ENCODE measurements around the gene ABRAXAS1.

The ABRAXAS1 gene

DNA sequence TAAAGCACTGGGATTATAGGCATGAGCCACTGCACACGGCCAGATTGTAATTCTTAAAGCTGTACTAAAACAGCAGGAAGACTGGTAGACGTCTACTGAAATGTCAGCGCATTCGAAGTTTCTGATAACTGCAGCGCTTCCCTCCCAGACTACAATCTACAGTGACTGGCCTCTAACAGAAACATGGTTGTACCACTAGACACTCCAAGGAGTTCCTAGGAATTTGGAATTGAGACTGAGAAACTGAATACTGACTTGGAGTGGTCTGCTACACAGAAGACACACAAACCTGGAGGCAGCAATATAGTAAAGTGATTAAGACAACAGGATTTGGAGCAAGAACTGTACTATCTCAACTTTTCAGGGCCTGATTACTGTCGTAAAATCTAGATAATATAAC is 30.2 kb downstream of the ABRAXAS1 start:
- no peak for DNase-seq (ENCODE audit: low read depth in 2 of 2)

GRCh38 chr4:83449009-83449408 is 35.9 kb downstream of the ABRAXAS1 start:
- no peak for DNase-seq (ENCODE audit: low read depth in 2 of 2)

DNA sequence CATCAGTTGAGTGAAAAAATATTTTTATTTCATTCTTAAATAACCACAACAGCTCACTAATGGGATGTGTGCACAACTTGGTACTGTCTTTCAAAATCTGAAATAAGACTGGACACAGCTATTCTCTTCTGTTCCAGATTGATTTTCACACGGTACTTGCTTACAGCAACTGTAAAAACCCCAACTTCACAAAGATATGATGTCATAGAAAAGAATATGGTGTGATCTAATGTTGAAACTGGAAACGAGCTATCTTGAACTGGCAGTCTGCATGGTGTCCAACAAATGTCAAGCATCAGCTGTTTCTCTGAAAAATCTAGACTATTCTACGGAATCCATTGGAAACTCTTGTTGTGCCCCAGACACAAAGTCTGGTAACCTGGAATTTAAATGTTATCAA is 44.0 kb downstream of the ABRAXAS1 start:
- DNase-seq (ENCODE audit: low read depth in 2 of 2): no peak

GRCh38 chr4:83440148-83440814 is 44.6 kb downstream of the ABRAXAS1 start:
- no peak for DNase-seq (ENCODE audit: low read depth in 2 of 2)

- DNase-seq (ENCODE audit: low read depth in 2 of 2): no peak
Measured at GRCh38 chr4:83438719-83439118, 46.2 kb downstream of the ABRAXAS1 start.

DNA sequence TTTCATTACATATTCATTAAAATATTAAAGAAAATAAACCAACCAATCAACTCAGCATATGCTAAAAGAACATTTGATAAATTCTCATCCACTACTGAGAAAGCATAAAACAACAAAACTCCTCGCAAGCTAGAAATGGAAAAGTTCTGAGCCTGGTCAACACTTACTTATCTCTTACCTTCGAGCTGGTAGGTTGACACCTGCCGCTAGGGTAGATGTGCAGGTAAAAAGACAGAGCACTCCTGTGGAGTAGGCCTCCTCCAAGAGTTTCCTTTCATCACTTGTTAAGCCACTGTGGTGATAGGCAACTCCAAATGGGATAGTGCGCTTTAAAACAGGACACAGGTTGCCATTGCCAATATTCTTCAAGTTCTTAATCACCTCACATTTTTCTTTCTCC is 48.2 kb downstream of the ABRAXAS1 start:
- DNase-seq (ENCODE audit: low read depth in 2 of 2): no peak

GRCh38 chr4:83431200-83431599 is 53.7 kb downstream of the ABRAXAS1 start:
- DNase-seq (ENCODE audit: low read depth in 2 of 2): no peak

DNA sequence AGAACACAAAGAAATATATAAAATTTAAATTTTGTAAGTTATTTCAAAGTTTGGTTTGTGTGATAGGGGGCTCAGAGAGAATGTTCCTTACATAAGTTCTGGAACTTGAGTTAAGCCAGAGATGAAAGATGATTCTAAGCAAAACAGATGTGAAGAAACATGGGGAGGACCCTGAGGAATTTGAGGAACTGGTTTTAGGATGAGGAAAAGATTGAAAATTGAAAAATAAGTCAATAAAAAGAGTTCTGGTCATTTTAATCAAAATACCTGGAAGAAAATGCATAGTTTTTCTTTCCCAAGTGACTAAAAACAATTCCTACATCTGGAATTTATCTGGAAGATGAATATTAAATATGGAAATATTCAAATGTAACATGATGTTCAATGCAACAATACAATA is 66.7 kb downstream of the ABRAXAS1 start:
- DNase-seq (ENCODE audit: low read depth in 2 of 2): no peak

- DNase-seq (ENCODE audit: low read depth in 2 of 2): no peak
Measured at GRCh38 chr4:83417566-83417965, 67.3 kb downstream of the ABRAXAS1 start.

DNA sequence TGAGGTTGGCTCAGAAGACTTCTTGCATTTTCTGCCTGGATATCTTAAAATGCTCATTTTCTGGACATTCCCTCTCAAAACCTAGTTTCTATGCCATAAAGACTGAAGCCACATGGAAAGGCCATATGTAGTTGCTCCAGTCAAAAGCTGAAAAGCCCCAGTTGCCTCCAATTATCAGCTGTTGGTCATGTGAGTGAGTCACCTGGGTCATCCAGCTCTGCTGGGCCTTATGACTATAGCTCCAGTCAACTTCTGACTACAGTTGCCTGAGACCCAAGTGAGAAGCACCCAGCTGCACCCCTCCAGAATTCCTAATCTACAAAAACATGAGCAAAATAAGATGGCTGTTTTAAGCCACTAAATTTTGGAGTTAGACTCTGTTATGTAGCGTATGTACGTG is 71.2 kb downstream of the ABRAXAS1 start:
- no peak for DNase-seq (ENCODE audit: low read depth in 2 of 2)
